HepG2 (cell line): ENCODE data around the gene DAGLB. TPM values are rescaled to one million over a fixed set of nuclear protein-coding genes. Genes with fewer than 3 reads are reported as not detected.

Experiments
- CBX5 ChIP-seq: sonication (generic); formaldehyde crosslinking; IDR thresholded peaks from 2 replicates; pipeline ENCODE4 v1.4.0; 2020; ENCODE audit warnings: missing genetic modification reagents, borderline replicate concordance
- CREM ChIP-seq, 2 experiments: sonication (generic) in 1 of 2; formaldehyde crosslinking in 1 of 2; IDR thresholded peaks; 2 replicates each; pipeline versions ENCODE4 v1.4.0 to v1.6.1; 2016 to 2020; ENCODE audit warnings: antibody characterized with exemption in 1 of 2, mild to moderate bottlenecking in 1 of 2, missing genetic modification reagents in 1 of 2
- FOXM1 ChIP-seq: sonication (generic); formaldehyde crosslinking; IDR thresholded peaks from 2 replicates; pipeline ENCODE4 v1.5.0; 2020; ENCODE audit warnings: missing genetic modification reagents
- HIC2 ChIP-seq: sonication (generic); formaldehyde crosslinking; IDR thresholded peaks from 2 replicates; pipeline ENCODE4 v1.9.0; 2022; ENCODE audit warnings: low read depth, missing genetic modification reagents
- ISL2 ChIP-seq: sonication (generic); formaldehyde crosslinking; IDR thresholded peaks from 2 replicates; pipeline ENCODE4 v1.5.0; 2020; ENCODE audit warnings: missing genetic modification reagents
- KAT2B ChIP-seq: fragments of 150-350 bp; IDR thresholded peaks from 2 replicates; pipeline ENCODE4 v1.6.1; 2014; ENCODE audit warnings: low read depth, low read length, borderline replicate concordance
- MAFK ChIP-seq, 2 experiments: IDR thresholded peaks in 1 of 2; conservative IDR thresholded peaks in 1 of 2; 2 replicates each; pipeline ENCODE4 v1.6.1; 2011; ENCODE audit warnings: improper control_type of control experiment in 2 of 2, low read length in 2 of 2
- NCOA1 ChIP-seq: sonication (generic); formaldehyde crosslinking; IDR thresholded peaks from 2 replicates; pipeline ENCODE4 v1.9.0; 2021; ENCODE audit warnings: missing genetic modification reagents
- NFE2L1 ChIP-seq: sonication (generic); formaldehyde crosslinking; IDR thresholded peaks from 2 replicates; pipeline ENCODE4 v1.4.0; 2020; ENCODE audit warnings: missing genetic modification reagents, mild to moderate bottlenecking, borderline replicate concordance
- PHF21A ChIP-seq: sonication (generic); formaldehyde crosslinking; IDR thresholded peaks from 2 replicates; pipeline ENCODE4 v1.5.0; 2020; ENCODE audit warnings: mild to moderate bottlenecking, missing genetic modification reagents
- RBAK ChIP-seq: sonication (generic); formaldehyde crosslinking; IDR thresholded peaks from 2 replicates; pipeline ENCODE4 v1.5.1; 2020; ENCODE audit warnings: mild to moderate bottlenecking, missing genetic modification reagents
- SP1 ChIP-seq, 2 experiments: fragments of 450-650 bp in 1 of 2; sonication (generic) in 1 of 2; formaldehyde crosslinking in 1 of 2; IDR thresholded peaks; 2 replicates each; pipeline versions ENCODE4 v1.4.0 to v1.6.1; 2016 to 2020; ENCODE audit warnings: missing genetic modification reagents in 1 of 2
- SSRP1 ChIP-seq: IDR thresholded peaks from 2 replicates; pipeline ENCODE4 v1.6.1; 2016; ENCODE audit warnings: control low read depth
- STAG1 ChIP-seq: sonication (generic); formaldehyde crosslinking; IDR thresholded peaks from 2 replicates; pipeline ENCODE4 v1.4.0; 2020; ENCODE audit warnings: missing genetic modification reagents
- USF2 ChIP-seq, 2 experiments: sonication (generic) in 1 of 2; formaldehyde crosslinking in 1 of 2; IDR thresholded peaks; 2 replicates each; pipeline versions ENCODE4 v1.5.1 to v1.6.1; 2011 to 2020; ENCODE audit warnings: borderline replicate concordance in 1 of 2, low read depth in 1 of 2, low read length in 1 of 2, mild to moderate bottlenecking in 1 of 2, missing genetic modification reagents in 1 of 2, moderate library complexity in 1 of 2
- ZBTB33 ChIP-seq: sonication (generic); formaldehyde crosslinking; IDR thresholded peaks from 2 replicates; pipeline ENCODE4 v1.4.0; 2020; ENCODE audit warnings: missing genetic modification reagents
- ZBTB34 ChIP-seq: sonication (generic); formaldehyde crosslinking; IDR thresholded peaks from 2 replicates; pipeline ENCODE4 v1.8.0; 2022; ENCODE audit warnings: mild to moderate bottlenecking, missing genetic modification reagents
- ZFP41 ChIP-seq: sonication (generic); formaldehyde crosslinking; IDR thresholded peaks from 2 replicates; pipeline ENCODE4 v1.4.0; 2020; ENCODE audit warnings: mild to moderate bottlenecking, missing genetic modification reagents, borderline replicate concordance
- ZNF121 ChIP-seq: sonication (generic); formaldehyde crosslinking; IDR thresholded peaks from 2 replicates; pipeline ENCODE4 v1.5.0; 2020; ENCODE audit warnings: mild to moderate bottlenecking, missing genetic modification reagents
- ZNF263 ChIP-seq: sonication (generic); formaldehyde crosslinking; IDR thresholded peaks from 2 replicates; pipeline ENCODE4 v1.4.0; 2020; ENCODE audit warnings: missing genetic modification reagents
- ZNF335 ChIP-seq: sonication (generic); formaldehyde crosslinking; IDR thresholded peaks from 2 replicates; pipeline ENCODE4 v1.4.0; 2020; ENCODE audit warnings: missing genetic modification reagents
- ZNF382 ChIP-seq: sonication (generic); formaldehyde crosslinking; IDR thresholded peaks from 2 replicates; pipeline ENCODE4 v1.5.0; 2020; ENCODE audit warnings: missing genetic modification reagents, mild to moderate bottlenecking, borderline replicate concordance
- ZNF501 ChIP-seq: sonication (generic); formaldehyde crosslinking; IDR thresholded peaks from 2 replicates; pipeline ENCODE4 v1.5.1; 2020; ENCODE audit warnings: mild to moderate bottlenecking, moderate library complexity, missing genetic modification reagents
- ZNF747 ChIP-seq: sonication (generic); formaldehyde crosslinking; IDR thresholded peaks from 2 replicates; pipeline ENCODE4 v1.8.1; 2023; ENCODE audit warnings: missing genetic modification reagents, mild to moderate bottlenecking, borderline replicate concordance
- ZNF83 ChIP-seq: sonication (generic); formaldehyde crosslinking; IDR thresholded peaks from 2 replicates; pipeline ENCODE4 v1.4.0; 2020; ENCODE audit warnings: missing genetic modification reagents, mild to moderate bottlenecking, borderline replicate concordance
- polyA plus RNA-seq, 8 experiments: library from polyadenylated mRNA; depleted of rRNA in 3 of 8; stranded (reverse) in 7 of 8; unstranded in 1 of 8; fragments of >200 nt; fragmentation: Illumina TruSeq in 4 of 8; extraction: Trizol in 4 of 8; gene quantifications; 2 replicates each; pipeline versions ENCODE4 v1.2.1 to v1.2.3, GENCODE V29; 2011 to 2016; ENCODE audit warnings: low read depth in 4 of 8, missing spikeins in 1 of 8, mixed read lengths in 1 of 8; ENCODE audit not compliant: insufficient read depth in 1 of 8
- total RNA-seq, 5 experiments: library from RNA; depleted of rRNA; stranded (reverse); fragments of >200 nt; fragmentation: Illumina TruSeq; extraction: Trizol; gene quantifications; 2 replicates each; pipeline ENCODE4 v1.2.3, GENCODE V29; 2016; ENCODE audit warnings: low read depth in 1 of 5

DAGLB gene
- total and polyA plus RNA-seq, 2 of the 13 experiments (the other 11 are each of a cell fraction or from before 2014, with no cell fraction given) = 7.9 to 9.8 TPM

DNA sequence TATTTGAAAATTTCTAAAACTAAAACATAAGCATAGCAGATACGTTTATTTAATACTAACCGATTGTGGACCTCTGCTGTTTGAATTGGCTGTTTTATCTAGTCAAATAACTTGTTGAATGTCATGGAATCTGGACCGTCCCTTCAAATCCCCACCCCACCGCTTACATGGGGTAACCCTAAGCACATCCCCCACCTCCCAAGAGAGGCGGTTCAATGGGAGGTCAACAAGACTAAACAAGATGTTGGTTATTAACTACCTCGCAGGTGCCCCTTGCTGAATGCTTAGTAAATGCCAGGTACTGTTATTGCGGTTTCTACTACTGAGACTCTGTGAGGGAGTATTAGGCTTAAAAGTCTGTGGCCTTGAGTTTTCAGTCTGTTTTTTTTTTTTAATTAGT is 70.9 kb downstream of the DAGLB start (continued):
- TF ChIP-seq ZNF335 (CRISPR knock-in tag) (no peak), FOXM1 (CRISPR knock-in tag) (no peak), MAFK (conservative IDR thresholded peaks at IDR 0.05 in 1 of 2, IDR thresholded peaks at IDR 0.05 in 1 of 2; ENCODE audit: low read length in 2 of 2) (no peak), ZBTB34 (no peak), CREM (IDR thresholded peaks at IDR 0.05) (no peak; the same call in 1 of the 2 replicates), CREM (CRISPR knock-in tag; IDR thresholded peaks at IDR 0.05) (no peak), HIC2 (no peak), NCOA1 (CRISPR knock-in tag) (no peak), ZNF747 (no peak), ZNF121 (CRISPR knock-in tag) (no peak), ZFP41 (CRISPR knock-in tag) (no peak), ZNF501 (no peak), PHF21A (CRISPR knock-in tag) (peak; percentile 54; the same call in 1 of the 2 replicates), ZNF382 (CRISPR knock-in tag) (no peak), SP1 (IDR thresholded peaks at IDR 0.05) (no peak), SP1 (CRISPR knock-in tag; IDR thresholded peaks at IDR 0.05) (no peak), CBX5 (CRISPR knock-in tag) (no peak), RBAK (CRISPR knock-in tag) (no peak), USF2 (IDR thresholded peaks at IDR 0.05; ENCODE audit: low read depth, low read length) (no peak), USF2 (CRISPR knock-in tag; IDR thresholded peaks at IDR 0.05; ENCODE audit: borderline replicate concordance) (no peak), ZBTB33 (CRISPR knock-in tag) (no peak), STAG1 (CRISPR knock-in tag) (no peak), ISL2 (no peak), NFE2L1 (CRISPR knock-in tag) (no peak), ZNF263 (CRISPR knock-in tag) (no peak), KAT2B (no peak), ZNF83 (CRISPR knock-in tag) (no peak), SSRP1 (no peak)
